Parathyroid adenoma (tissue), 2 donors: ENCODE measurements around the gene RBM14.
A peak's percentile ranks its signal among the peaks of the same experiment; 100 is the strongest.

Experiments used
- H2AFZ ChIP-seq: fragments of 300-600 bp; sonication (generic); one replicate; pipeline ENCODE4 v1.7.0; 2017; ENCODE audit warnings: antibody characterized with exemption, mild to moderate bottlenecking
- H3K27ac ChIP-seq: fragments of 300-600 bp; sonication (generic); one replicate; pipeline ENCODE4 v1.7.0; 2017
- H3K27me3 ChIP-seq: fragments of 300-600 bp; sonication (generic); one replicate; pipeline ENCODE4 v1.7.0; 2017; ENCODE audit warnings: low read length; ENCODE audit not compliant: control insufficient read depth, insufficient read depth
- H3K36me3 ChIP-seq: fragments of 300-600 bp; sonication (generic); one replicate; pipeline ENCODE4 v1.7.0; 2017; ENCODE audit warnings: low read length; ENCODE audit not compliant: control insufficient read depth, insufficient read depth
- H3K4me1 ChIP-seq: fragments of 300-600 bp; sonication (generic); one replicate; pipeline ENCODE4 v1.7.0; 2017; ENCODE audit warnings: control low read depth
- H3K4me2 ChIP-seq: fragments of 300-600 bp; sonication (generic); one replicate; pipeline ENCODE4 v1.7.0; 2017; ENCODE audit warnings: low read length
- H3K4me3 ChIP-seq: fragments of 300-600 bp; sonication (generic); one replicate; pipeline ENCODE4 v1.7.0; 2017; ENCODE audit warnings: low read depth, low read length
- H3K79me2 ChIP-seq: fragments of 300-600 bp; sonication (generic); one replicate; pipeline ENCODE4 v1.7.0; 2017; ENCODE audit warnings: control low read depth
- H3K9ac ChIP-seq: fragments of 300-600 bp; sonication (generic); one replicate; pipeline ENCODE4 v1.7.0; 2017; ENCODE audit warnings: mild to moderate bottlenecking
- H3K9me3 ChIP-seq: fragments of 300-600 bp; sonication (generic); one replicate; pipeline ENCODE4 v1.7.0; 2017; ENCODE audit warnings: low read length; ENCODE audit not compliant: control insufficient read depth
- CTCF ChIP-seq: fragments of 300-600 bp; sonication (generic); IDR thresholded peaks from one replicate; pipeline ENCODE4 v1.7.0; 2017; ENCODE audit warnings: antibody characterized with exemption, mild to moderate bottlenecking
- donor health status: primary hyperparathyroidism.

Gene RBM14

GRCh38 chr11:66616379-66617154, at the start of gene RBM14:
TSS of gene RBM14 (plus strand) at chr11:66616630. CDS start at chr11:66616721, 91 bp downstream.
- peak within 1 kb of the TSS; percentile 90 for H2AFZ ChIP-seq
- no peaks in the 10 kb centered on the region for H3K4me1 ChIP-seq
- no peaks in the 10 kb centered on the region for H3K36me3 ChIP-seq
- H3K4me2 ChIP-seq: peak within 1 kb of the TSS; percentile 91
- H3K79me2 ChIP-seq: peaks cover 30% of the 10 kb centered on the region
- peak within 1 kb of the TSS; percentile 84 for H3K4me3 ChIP-seq
- peak within 1 kb of the TSS; percentile 84 for H3K9ac ChIP-seq
- TF ChIP-seq CTCF: no peak
- H3K27me3 ChIP-seq: no peaks in the 10 kb centered on the region
- H3K27ac ChIP-seq: peak within 1 kb of the TSS; percentile 84
- no peaks in the 10 kb centered on the region for H3K9me3 ChIP-seq

GRCh38 chr11:66567787-66568123, 48.7 kb upstream of the RBM14 start:
- Histone ChIP-seq H3K27ac (no peak overlapping the region), H3K4me1 (no peaks in the 10 kb centered on the region), H2AFZ (no peak overlapping the region), H3K9ac (no peak overlapping the region), H3K36me3 (no peaks in the 10 kb centered on the region), H3K79me2 (no peaks in the 10 kb centered on the region), H3K4me2 (peak overlapping the region; percentile 66), H3K9me3 (no peaks in the 10 kb centered on the region), H3K4me3 (no peak overlapping the region), H3K27me3 (no peaks in the 10 kb centered on the region)
- no peak for TF ChIP-seq CTCF

GRCh38 chr11:66568124-66568916, 48.1 kb upstream of the RBM14 start, which contains the start of gene CTSF:
TSS of gene CTSF (minus strand) at chr11:66568606. CDS start at chr11:66568486, 120 bp downstream.
- no peak within 1 kb of the TSS for H3K27ac ChIP-seq
- H3K36me3 ChIP-seq: no peaks in the 10 kb centered on the region
- H3K9ac ChIP-seq: no peak within 1 kb of the TSS
- no peaks in the 10 kb centered on the region for H3K9me3 ChIP-seq
- H3K4me1 ChIP-seq: no peaks in the 10 kb centered on the region
- peak within 1 kb of the TSS; percentile 53 for H3K4me3 ChIP-seq
- peak within 1 kb of the TSS; percentile 94 for H2AFZ ChIP-seq
- no peaks in the 10 kb centered on the region for H3K79me2 ChIP-seq
- H3K4me2 ChIP-seq: peak within 1 kb of the TSS; percentile 66
- TF ChIP-seq CTCF: no peak
- H3K27me3 ChIP-seq: no peaks in the 10 kb centered on the region

GRCh38 chr11:66569076-66569475, 47.4 kb upstream of the RBM14 start:
- Histone ChIP-seq H3K79me2 (no peaks in the 10 kb centered on the region), H2AFZ (no peak overlapping the region), H3K4me3 (no peak overlapping the region), H3K27me3 (no peaks in the 10 kb centered on the region), H3K4me1 (no peaks in the 10 kb centered on the region), H3K4me2 (no peak overlapping the region), H3K36me3 (no peaks in the 10 kb centered on the region), H3K9me3 (no peaks in the 10 kb centered on the region), H3K9ac (no peak overlapping the region), H3K27ac (no peak overlapping the region)
- no peak for TF ChIP-seq CTCF
